ENCODE results near the gene TRNT1.

The TRNT1 gene

DNA sequence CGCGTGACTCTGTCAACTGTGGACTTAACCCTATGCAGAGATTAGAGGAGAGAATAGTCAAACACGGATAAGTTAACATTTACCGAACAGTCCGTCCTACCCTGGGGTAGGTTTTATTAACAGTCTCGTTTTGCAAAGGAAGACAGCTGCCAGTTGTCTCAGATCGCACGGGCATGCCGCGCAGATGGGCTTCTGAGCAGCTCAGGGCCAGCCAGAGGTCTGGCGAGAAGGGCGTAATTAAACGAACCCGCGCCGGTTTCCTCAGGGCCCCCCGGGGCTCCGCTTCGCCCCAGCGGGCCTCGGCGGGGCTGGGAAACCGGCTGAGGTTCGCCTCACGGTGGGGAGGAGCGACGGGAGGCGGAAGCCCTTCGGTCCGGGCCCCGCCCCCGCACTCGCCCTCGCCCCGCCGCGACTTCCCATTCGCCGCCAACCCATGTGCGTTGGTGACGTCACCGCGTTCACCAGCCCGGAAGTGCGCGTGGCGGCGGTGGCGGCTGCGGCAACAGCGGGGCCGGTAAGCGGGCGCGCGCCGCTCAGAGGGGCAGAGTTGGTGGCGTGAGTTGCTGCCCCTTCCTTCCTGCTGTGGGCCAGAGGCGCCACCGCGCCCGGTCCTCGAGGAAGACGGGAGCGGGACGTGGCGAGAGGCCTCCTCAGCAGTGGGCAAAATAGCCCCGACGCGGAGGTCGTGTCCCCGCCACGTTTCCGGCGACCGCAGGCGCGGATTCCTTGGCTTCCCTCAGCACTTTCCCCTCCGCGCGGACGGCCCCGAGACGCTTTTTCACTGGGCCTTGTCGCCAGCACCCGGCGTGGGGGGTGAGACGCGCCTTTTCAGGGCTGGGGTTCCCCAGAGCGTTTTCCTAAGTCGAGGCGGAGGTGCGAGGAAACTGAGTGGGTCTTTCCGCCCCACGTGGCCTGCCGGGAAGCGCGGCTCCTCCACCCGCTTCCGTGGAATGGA is at the start of gene TRNT1:
TRNT1 (plus strand) TSS at position 464 of the 955 bp plus-strand sequence. CDS start 2,101 bp downstream, outside the sequence.
- peak; percentile 59 for DNase-seq

DNA sequence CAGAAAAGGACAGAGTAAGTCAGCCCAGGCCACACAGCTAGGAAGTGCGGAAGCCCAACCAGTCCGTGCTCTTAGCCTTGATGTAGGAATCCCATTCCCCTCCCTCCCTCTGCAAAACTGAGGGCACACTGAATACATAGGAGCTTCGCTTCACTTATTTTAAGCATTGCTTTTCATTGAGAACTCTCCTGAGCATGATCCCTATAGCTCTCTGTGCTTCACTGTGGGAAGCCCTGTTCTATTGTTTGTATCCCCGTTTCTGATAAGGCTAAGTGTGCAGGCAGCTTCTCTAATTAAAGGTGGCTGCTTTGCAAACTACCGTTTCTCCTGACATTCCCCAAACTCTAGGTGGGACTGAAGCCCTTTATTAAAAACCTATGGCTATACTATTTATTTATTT is 46.4 kb upstream of the TRNT1 start:
- DNase-seq = no peak

DNA sequence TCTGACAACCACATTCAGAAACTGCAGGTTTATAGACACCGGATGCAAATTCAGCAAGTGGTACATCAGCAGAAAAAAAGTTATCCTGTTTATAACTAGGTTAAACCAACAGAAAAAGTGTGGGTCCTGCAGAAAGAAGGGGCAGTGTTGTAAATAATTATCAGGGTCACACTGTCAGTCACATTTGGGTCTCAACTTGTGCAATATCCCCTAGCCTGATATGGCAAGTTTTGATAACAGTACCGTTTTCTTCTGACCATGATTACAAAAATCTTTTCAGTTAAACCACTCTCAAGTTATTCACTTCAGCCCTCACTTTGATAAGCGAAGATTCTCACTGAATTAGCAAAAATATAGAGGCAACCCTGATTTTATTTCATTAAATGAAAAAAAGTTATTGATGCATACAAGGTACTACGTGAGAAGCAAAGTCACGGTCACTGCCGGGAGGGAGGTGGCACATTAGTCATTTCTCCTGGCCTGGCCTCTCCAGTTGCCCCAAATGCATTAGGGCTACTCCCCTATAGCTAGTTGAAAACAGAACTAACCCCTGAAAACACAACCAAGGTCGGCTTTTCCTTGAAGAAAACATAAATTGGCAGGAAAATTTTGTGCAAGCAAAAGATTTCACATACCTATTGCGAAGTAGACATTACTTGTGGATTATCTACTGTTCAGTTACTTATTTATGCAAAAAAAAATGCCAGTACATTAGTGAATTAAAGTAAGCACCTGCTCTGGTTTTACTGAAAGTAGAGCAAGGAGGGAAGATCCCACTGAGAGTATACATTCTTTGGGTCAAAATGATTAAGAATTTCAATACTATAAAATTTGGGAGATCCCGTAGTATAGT is 45.1 kb upstream of the TRNT1 start:
- no peak for DNase-seq

DNA sequence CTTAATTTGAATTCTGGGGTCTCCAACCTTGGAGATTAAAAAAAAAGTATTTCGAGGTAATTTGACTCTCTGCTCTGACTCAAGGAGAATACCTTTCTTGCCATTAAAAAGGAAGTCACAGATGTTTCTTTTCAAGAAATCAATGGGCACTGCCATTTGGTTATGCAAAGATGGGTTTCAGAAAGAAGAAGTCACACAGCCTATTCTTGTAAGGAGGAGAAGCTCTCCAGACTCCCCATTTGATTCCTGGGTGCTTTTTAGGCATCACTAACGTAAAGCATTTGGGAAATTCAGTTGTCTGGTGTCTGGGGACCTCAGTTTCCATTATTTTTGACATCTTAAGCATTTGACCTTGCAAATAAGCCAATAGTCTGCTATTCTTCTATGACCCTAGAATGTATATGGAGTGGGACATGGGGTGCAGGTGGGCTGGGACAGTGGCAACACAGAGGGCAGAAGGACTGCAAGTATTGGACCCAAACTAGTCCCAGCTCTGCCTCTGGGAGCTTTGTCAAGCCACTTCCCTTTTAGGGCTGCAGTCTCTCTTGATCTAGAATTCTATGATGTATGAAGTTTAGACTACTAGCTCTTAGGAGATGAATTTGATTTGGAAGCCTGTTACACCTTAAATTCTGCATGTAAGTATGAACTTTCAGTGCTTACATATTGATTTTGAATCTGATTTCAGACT is 44.4 kb upstream of the TRNT1 start:
- no peak for DNase-seq

DNA sequence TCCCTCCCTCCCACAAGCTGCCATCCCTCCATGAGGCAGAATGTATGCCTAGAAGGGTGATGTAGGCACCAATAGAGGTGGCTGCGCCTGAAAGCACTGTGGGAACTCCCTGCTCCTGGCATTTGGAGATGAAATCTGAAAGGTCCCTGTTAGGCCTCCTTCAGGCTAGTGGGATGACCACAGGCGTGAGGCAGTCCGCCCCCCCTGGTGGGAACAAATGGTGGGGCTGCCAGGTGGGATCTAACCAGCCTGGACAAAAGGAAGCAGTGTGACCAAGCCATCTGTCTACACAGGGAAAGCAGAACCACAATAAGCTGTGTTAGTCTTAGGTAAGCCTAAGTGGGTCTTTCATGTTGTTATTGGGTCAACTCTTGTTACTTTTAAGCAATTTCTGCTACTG is 41.9 kb upstream of the TRNT1 start:
- DNase-seq = no peak

DNA sequence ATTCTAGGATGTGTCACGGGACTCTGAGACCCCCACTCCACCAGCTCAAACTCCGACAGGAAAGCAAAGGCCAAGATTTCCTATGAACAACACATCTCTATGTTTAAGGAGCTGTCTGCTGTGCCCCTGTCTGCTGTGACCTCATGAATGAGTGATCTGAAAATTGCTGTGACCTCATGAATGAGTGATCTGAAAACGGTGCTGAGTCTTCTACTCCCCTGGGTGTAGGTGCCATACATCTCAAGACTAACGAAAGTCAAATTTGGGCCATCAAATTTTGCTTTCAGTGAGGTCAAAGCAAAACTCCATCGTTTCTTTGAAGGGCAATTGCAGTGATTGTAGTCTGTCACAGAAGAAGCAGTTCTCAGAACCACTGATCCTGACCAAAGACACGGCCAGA is 41.0 kb upstream of the TRNT1 start:
- no peak for DNase-seq

DNA sequence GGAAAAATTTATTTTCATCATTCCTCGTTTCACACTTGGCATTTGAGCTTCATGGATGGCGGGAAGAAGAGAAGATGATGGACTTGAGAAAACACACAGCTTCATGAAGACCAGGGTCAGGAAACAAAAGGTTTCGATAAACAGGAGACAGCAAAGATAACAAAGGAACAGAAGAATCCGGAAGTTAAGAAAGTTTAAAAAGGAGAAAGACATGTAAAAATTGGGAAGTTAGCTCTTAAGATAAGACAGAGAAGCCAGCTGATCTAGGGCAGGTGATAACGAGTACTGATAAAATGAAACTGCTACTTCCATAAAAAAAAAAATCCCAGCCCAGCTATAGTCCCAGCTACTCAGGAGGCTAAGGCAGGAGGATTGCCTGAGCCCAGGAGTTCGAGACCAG is 40.5 kb upstream of the TRNT1 start:
- DNase-seq = no peak

DNA sequence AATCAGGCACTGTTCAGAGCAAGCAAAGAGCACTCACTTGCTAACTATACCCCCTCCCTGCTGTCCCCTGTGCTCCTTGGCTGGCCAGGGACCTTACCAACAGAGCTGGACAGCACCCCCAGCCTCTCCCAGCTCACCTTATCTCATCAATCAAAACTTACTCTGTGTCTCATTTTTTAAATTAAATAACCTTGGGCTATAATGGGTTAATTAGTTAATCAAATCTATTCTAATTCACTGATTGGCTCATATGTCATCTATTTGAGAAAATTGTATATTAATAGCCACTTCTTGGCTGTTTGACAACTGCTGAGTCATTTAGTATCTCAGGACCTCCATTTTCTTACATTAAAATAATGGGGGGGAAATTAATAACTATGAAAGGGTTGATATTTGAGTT is 39.5 kb upstream of the TRNT1 start:
- no peak for DNase-seq

DNA sequence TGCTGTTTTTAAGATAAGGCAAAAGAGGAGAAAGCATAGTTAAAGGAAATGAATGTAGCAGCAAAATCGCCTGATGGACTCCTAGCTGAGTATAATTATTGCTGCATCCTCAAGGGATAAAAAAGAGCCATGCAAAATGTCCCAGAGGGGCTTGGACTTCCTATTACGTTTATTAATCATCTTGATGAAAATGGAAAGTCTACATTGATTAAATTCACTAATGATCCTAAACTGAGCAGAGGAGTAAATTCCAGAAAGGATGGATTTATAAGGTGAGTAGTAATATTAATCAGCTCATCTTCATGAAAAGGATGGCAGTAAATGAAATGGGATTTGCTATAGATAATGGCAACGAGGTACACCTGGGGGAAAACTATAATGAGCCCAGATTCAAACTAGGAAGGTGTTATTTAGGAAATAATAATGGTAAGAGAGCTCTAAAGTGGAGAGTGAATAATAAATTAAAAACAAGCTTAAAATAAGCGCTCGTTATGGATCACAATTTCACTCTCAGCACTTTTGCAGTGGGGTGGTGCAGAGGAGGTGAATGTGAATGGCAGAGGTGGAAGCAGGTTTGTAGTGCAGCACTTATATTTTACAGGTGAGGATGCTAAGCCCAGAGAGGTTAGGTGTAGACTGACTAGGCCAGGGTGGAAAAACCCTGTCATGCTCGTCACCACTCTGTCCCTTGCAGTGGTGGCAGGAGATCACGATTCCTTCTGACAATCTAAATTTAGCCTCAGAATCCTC is 38.8 kb upstream of the TRNT1 start:
- DNase-seq = no peak

DNA sequence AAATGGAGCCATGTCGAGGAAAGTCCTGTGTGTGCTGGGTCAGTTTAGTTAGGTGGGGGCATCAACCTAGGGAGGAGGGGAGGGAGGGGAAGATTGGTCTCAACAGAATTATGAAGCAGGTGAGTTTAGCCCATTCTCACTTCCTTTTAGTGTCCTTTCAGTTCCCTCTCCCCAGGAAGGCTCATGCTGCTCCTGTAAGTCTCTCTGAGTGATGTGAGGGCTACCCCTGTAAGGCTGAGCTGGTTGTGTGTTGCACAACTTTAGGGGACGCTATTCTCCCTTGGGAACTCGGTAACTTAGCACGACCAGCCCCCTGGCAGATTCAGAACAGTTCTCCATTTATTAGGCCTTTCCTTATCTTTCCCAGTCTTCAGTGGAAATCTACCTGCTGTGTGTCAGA is 37.7 kb upstream of the TRNT1 start:
- no peak for DNase-seq

DNA sequence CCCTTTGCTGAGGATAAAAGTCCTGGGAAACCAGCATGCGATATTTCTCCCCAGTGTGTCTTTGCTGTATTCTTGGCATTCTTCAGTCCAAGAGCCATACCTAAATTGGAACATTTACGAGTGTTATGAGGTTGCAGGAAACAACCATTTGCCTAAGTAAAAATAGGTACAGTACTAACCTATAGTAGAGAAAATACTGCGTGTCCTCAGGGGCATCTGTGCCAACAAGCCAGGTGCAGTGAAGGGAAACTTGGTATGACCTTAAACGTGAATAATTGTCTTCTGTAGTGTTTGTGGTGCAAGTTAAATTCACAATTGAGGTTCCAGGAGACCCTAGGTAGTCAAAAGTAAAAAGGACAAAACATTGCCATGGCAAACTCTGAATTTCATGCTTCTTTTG is 28.8 kb upstream of the TRNT1 start:
- no peak for DNase-seq

DNA sequence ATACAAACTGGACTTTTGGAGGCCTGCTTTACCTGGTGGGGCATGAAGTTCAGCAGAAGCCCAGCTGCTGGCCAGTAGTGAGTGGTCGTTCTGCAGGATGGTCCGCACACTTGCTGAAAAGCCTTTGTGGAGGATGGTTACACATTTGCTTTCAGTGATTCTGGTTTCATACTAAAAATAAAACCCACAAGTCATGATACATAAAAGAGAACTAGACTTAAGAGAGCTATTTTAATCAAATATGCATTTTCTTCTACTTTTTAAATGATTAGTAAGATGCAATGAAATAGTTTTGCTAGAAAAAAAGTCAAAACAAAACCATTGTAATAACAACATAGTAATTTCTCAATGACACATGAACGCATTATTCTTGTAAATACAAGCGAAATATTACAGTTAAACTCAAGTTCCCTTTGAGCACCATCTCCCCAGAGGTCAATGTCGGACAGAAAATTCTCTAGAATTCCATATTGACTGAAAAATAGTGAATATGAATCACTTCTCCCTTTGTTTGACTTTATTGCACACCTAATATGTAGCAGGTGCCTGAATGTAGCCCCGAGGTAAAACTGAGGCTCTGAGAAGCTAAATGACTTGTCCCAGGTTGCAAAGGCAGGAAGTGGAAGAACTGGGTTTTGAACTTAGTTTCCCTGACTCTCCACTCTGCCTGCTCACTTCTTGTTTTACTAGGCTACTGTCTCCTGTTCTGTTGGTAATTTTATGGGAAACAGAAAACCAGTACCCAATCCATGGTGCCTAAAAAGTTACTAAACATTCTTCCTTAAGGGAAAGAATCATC is 24.9 kb upstream of the TRNT1 start:
- DNase-seq = no peak

DNA sequence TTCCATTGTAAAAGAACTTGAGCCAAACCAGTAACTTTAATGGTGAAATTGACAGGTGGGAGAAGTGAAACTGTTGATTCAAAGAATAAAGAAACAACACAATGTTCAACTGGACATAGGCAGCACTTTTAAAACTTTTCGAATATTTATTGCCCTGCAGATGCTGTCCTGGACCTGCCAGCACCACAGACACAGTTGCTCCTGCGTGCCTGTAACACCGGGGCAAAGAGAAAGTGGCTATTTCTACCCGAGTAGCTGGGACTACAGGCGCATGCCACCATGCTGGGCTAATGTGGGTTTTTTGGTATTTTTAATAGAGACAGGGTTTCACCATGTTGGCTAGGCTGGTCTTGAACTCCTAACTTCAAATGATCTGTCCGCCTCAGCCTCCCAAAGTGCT is 24.0 kb upstream of the TRNT1 start:
- no peak for DNase-seq

DNA sequence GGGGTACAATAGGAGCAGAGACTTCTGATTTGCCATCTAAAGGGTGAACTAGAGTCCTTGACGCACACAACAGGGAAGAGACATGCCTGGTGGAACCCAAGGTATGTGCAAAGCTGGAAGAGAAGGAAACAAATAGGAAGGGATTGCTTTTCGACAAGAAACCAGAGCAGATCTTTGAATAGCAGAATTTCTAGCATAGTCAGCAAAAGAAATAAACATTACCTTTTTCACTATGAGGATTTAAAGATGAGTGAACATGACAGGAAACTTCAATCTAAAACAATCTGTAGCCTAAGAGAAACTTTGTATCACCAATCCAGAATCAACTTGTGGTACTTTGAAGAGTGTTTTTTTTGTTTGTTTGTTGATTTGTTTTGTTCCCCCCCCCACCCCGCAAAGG is 21.5 kb upstream of the TRNT1 start:
- DNase-seq = no peak

DNA sequence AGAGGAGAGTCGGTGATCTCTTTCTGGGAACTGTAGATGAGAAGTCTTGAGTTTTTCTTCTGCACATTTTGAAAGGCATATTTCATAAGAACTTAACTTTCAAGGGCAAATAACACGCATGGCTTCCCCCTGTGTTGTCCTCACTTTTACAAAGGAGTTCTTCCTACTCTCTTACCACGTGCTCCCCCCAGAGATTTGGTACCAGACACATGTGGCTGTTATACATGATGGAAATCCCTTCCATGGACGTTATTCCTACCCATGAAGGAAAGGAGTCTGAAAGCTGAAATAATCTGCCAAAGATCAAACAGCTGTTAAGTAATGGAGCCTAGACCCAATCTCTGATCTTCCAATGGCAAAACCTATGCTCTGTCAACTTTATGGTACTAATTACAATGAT is 20.9 kb upstream of the TRNT1 start:
- DNase-seq = no peak

DNA sequence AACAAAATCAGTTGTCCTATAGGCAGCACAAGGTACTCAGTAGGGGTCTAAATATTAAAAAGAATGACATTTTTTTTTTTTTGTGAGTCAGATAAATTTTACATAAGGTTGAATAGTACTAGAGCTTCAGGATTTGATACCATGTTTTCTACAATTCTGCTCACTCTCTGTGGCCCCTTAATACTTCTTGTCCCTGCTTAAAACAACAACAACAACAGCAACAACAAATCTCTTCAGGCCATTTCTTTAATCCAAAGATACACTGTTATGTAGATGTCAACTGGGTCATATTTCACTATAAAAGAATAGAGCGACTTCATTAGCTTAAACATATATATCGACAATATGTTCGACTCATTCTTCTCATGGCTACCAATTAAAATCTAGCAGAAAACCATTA is 19.6 kb upstream of the TRNT1 start:
- no peak for DNase-seq

DNA sequence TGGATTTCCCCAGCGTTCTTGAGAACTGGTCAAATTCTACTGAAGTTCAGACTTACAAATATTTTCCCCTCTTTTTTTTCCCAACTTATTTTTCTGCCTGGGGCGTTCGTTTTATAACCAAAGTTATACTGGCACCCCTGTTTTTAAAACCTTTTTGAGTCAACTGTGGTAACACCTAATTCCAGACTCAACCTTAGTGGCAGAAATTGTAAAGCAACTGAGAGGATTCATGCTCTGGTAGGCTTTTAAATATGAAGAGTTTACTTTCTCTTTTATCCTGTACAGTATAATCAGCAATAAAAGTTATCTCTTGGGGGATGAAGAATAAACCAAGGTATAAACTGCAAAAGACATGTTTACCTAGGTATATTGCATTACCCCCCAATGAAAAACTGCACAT is 18.9 kb upstream of the TRNT1 start:
- DNase-seq = no peak

DNA sequence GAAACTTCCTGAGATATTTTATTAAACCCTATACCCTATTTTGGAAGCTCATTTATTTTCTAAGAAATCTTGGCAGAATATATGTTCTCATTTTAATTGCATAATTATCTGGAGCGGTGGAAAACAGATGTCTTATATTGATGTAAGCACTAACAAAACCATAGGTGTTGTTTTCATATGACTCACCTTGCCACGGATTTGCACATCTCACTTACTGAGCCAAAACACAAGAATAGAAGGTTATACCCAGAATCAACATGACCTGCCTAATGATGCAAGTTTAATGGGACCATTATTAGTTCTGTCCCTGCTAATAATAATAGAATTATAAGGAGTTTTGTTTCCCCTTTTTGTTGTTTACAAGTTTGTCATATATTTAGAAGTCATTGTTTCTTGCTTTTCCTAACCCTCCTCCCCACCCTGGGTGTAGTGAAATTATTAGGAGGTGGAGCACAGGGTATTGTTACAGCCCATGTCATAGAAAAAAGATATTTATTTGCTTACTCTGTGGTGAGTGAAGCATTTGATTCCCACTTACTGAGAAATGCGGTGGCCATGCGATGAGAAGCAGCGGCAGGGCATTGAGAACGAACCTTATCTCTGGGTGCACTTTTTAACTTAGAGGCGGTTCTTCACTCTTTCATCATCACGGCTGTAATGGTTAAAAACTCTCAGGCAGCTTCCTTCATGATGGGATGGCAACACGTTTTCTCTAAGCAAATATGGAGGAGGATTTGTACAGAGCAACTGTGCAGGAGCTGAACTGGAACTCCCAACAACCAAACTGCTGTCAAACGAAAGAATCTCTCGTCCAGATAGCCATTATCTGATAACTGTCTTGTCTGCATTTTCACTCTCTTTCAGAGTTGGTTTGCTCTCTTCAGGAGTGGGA is 17.1 kb upstream of the TRNT1 start:
- no peak for DNase-seq

DNA sequence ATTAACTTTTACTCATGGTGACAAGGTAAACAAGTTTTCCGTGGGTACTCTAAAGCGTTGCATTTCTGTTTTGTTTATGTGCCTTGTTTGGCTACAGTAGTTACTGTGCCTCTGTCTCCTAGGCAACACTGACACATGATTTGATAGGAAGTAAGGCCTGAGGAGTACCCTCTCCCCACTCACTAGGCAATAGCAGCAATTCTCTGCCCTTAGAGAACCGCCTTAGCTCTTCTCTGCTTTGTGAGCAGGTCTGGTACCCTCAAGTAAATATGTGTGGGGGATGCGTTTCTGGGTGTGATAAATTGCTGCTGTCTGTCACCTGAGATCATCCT is 16.5 kb upstream of the TRNT1 start, which contains the start of gene IL5RA:
IL5RA (minus strand) TSS at position 76 of the 332 bp plus-strand sequence. CDS start 5,390 bp downstream, outside the sequence.
- DNase-seq = no peak

DNA sequence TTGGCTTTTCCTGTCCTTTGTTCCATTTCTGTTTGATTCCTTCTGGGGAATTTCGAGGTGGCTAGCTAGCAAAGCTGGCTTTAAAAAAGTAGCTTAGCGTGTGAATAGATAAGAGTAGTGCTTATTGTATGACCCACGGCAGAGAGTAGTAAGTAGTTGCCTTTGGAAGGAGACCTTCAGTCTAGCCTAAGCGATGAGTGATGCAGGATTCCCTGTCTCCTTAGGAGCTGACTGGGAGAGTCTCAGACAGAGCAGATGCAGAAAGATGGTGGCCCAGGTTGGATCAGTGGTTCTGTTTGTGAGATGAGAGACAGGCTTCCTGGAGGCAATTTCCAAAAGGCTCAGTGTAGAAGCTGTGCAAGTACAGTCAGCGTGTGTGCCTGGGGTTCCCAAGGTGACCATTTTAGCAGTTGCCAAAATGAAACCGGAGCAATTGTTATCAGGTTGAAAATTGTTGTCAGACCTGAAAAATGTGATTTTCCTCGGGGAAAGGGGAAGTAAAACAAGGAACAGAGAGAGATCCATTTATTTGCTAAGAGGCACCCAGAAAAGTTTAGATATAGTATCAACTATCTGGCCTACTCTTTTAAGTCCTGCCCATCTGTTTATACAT is 15.9 kb upstream of the TRNT1 start:
- no peak for DNase-seq

Data from SHP77 treated with DMSO at 0.1 percent for 48 hours (cell line).